WI38 (cell line): ENCODE results near the gene ZNF470.
A peak's percentile ranks its signal among the peaks of the same experiment; 100 is the strongest.

Experiments used
- H3K4me3 ChIP-seq: 2 replicates; pipeline ENCODE4 v1.5.1; 2011; ENCODE audit warnings: low read depth, mild to moderate bottlenecking, control low read depth, low read length
- CTCF ChIP-seq: IDR thresholded peaks from 2 replicates; pipeline ENCODE4 v1.5.1; 2012; ENCODE audit warnings: low read depth, mild to moderate bottlenecking, control low read depth, low read length

Gene ZNF470

GRCh38 chr19:56567274-56568120, at the start of gene ZNF470:
Gene ZNF470 (plus strand): TSS chr19:56567468. CDS start chr19:56570312, 2,844 bp downstream.
- no peak for TF ChIP-seq CTCF
- H3K4me3 ChIP-seq = peak within 1 kb of the TSS; percentile 77

GRCh38 chr19:56525214-56525860, 41.9 kb upstream of the ZNF470 start:
- H3K4me3 ChIP-seq = no peak overlapping the region
- no peak for TF ChIP-seq CTCF

- TF ChIP-seq CTCF = no peak
- H3K4me3 ChIP-seq = no peak overlapping the region
These were observed 29.8 kb upstream of the ZNF470 start for GRCh38 chr19:56537442-56537841.

GRCh38 chr19:56538254-56538760, 29.0 kb upstream of the ZNF470 start:
- no peak for TF ChIP-seq CTCF
- peak overlapping the region; percentile 75 for H3K4me3 ChIP-seq

- TF ChIP-seq CTCF = no peak
- H3K4me3 ChIP-seq = peak within 1 kb of the TSS; percentile 75
These were observed 28.5 kb upstream of the ZNF470 start, which contains the start of gene ZFP28 for GRCh38 chr19:56538761-56539263. Gene ZFP28 (plus strand): TSS chr19:56538948. CDS start chr19:56539019, 71 bp downstream.

- no peak for TF ChIP-seq CTCF
- H3K4me3 ChIP-seq = no peak overlapping the region
These were observed 23.5 kb upstream of the ZNF470 start for GRCh38 chr19:56543776-56544175.
